ENCODE measurements around the gene PRKCA.
"Not testable (repeated sequence)": the region's sequence is repeated elsewhere in the genome, so short reads cannot be mapped to it uniquely, and the experiment has no call there.

Gene PRKCA

GRCh38 chr17:66602659-66603384 is 300.4 kb downstream of the PRKCA start:
- DNase-seq (ENCODE audit: low read depth in 1 of 2, low spot score in 1 of 2): no peak

GRCh38 chr17:66604376-66604775 is 302.0 kb downstream of the PRKCA start:
- DNase-seq (ENCODE audit: low read depth in 1 of 2, low spot score in 1 of 2): no peak

GRCh38 chr17:66605541-66605940 is 303.1 kb downstream of the PRKCA start:
- DNase-seq (ENCODE audit: low read depth in 1 of 2, low spot score in 1 of 2): no peak

- no peak for DNase-seq (ENCODE audit: low read depth in 1 of 2, low spot score in 1 of 2)
Observed at GRCh38 chr17:66610361-66611133, 308.1 kb downstream of the PRKCA start.

GRCh38 chr17:66611397-66611796 is 309.0 kb downstream of the PRKCA start:
- no peak for DNase-seq (ENCODE audit: low read depth in 1 of 2, low spot score in 1 of 2)

GRCh38 chr17:66612993-66613392 is 310.6 kb downstream of the PRKCA start:
- no peak for DNase-seq (ENCODE audit: low read depth in 1 of 2, low spot score in 1 of 2)

GRCh38 chr17:66614469-66614868 is 312.1 kb downstream of the PRKCA start:
- no peak for DNase-seq (ENCODE audit: low read depth in 1 of 2, low spot score in 1 of 2)

- DNase-seq (ENCODE audit: low read depth in 1 of 2, low spot score in 1 of 2): no peak
Observed at GRCh38 chr17:66619206-66619605, 316.8 kb downstream of the PRKCA start.

GRCh38 chr17:66620528-66620927 is 318.1 kb downstream of the PRKCA start:
- no peak for DNase-seq (ENCODE audit: low read depth in 1 of 2, low spot score in 1 of 2)

GRCh38 chr17:66624630-66625029 is 322.2 kb downstream of the PRKCA start:
- not testable (repeated sequence) for DNase-seq (ENCODE audit: low read depth in 1 of 2, low spot score in 1 of 2)

GRCh38 chr17:66625311-66625767 is 322.9 kb downstream of the PRKCA start:
- no peak for DNase-seq (ENCODE audit: low read depth in 1 of 2, low spot score in 1 of 2)

GRCh38 chr17:66627985-66628384 is 325.6 kb downstream of the PRKCA start:
- DNase-seq (ENCODE audit: low read depth in 1 of 2, low spot score in 1 of 2): no peak

GRCh38 chr17:66629762-66630161 is 327.3 kb downstream of the PRKCA start:
- DNase-seq (ENCODE audit: low read depth in 1 of 2, low spot score in 1 of 2): no peak

GRCh38 chr17:66630379-66630778 is 328.0 kb downstream of the PRKCA start:
- no peak for DNase-seq (ENCODE audit: low read depth in 1 of 2, low spot score in 1 of 2)

- no peak for DNase-seq (ENCODE audit: low read depth in 1 of 2, low spot score in 1 of 2)
Observed at GRCh38 chr17:66630828-66631472, 328.5 kb downstream of the PRKCA start.

GRCh38 chr17:66632731-66633130 is 330.3 kb downstream of the PRKCA start:
- no peak for DNase-seq (ENCODE audit: low read depth in 1 of 2, low spot score in 1 of 2)

- DNase-seq (ENCODE audit: low read depth in 1 of 2, low spot score in 1 of 2): no peak
Observed at GRCh38 chr17:66633317-66633965, 331.0 kb downstream of the PRKCA start.

GRCh38 chr17:66634193-66634592 is 331.8 kb downstream of the PRKCA start:
- no peak for DNase-seq (ENCODE audit: low read depth in 1 of 2, low spot score in 1 of 2)

GRCh38 chr17:66635386-66636045 is 333.1 kb downstream of the PRKCA start:
- no peak for DNase-seq (ENCODE audit: low read depth in 1 of 2, low spot score in 1 of 2)

GRCh38 chr17:66636111-66636510 is 333.7 kb downstream of the PRKCA start:
- no peak for DNase-seq (ENCODE audit: low read depth in 1 of 2, low spot score in 1 of 2)

- no peak for DNase-seq (ENCODE audit: low read depth in 1 of 2, low spot score in 1 of 2)
Observed at GRCh38 chr17:66637491-66637890, 335.1 kb downstream of the PRKCA start.
